NCI-H2081 treated with DMSO at 0.1 percent for 48 hours (cell line): ENCODE results near the gene PHYHD1.
A peak's percentile ranks its signal among the peaks of the same experiment; 100 is the strongest.
"Not testable (repeated sequence)": the region's sequence is repeated elsewhere in the genome, so short reads cannot be mapped to it uniquely, and the experiment has no call there.

Source experiments
- DNase-seq: peaks from one replicate; lab custom pipeline; 2025; lab: John Stamatoyannopoulos, UW

The PHYHD1 gene

GRCh38 chr9:128921881-128922763 lies 1.3 kb downstream of the PHYHD1 start:
- no peak for DNase-seq

- no peak for DNase-seq
Observed at GRCh38 chr9:128923493-128923883, 2.7 kb downstream of the PHYHD1 start.

GRCh38 chr9:128927731-128928411 lies 7.1 kb downstream of the PHYHD1 start:
- no peak for DNase-seq

GRCh38 chr9:128928624-128929023 lies 7.8 kb downstream of the PHYHD1 start:
- no peak for DNase-seq

GRCh38 chr9:128929560-128929959 lies 8.8 kb downstream of the PHYHD1 start:
- DNase-seq: no peak

GRCh38 chr9:128933731-128934130 lies 12.9 kb downstream of the PHYHD1 start:
- no peak for DNase-seq

- DNase-seq: no peak
Observed at GRCh38 chr9:128936171-128936865, 15.5 kb downstream of the PHYHD1 start.

- no peak for DNase-seq
Observed at GRCh38 chr9:128937310-128938165, 16.8 kb downstream of the PHYHD1 start.

- no peak for DNase-seq
Observed at GRCh38 chr9:128940271-128940921, 19.6 kb downstream of the PHYHD1 start.

GRCh38 chr9:128940946-128941755 lies 20.4 kb downstream of the PHYHD1 start:
- DNase-seq: no peak

- no peak for DNase-seq
Observed at GRCh38 chr9:128943832-128944620, 23.2 kb downstream of the PHYHD1 start.

GRCh38 chr9:128944966-128945365 lies 24.2 kb downstream of the PHYHD1 start:
- not testable (repeated sequence) for DNase-seq

GRCh38 chr9:128945798-128946501 lies 25.2 kb downstream of the PHYHD1 start:
- no peak for DNase-seq

- no peak for DNase-seq
Observed at GRCh38 chr9:128946571-128947276, 25.9 kb downstream of the PHYHD1 start.

- DNase-seq: no peak
Observed at GRCh38 chr9:128947277-128947526, 26.4 kb downstream of the PHYHD1 start.

GRCh38 chr9:128947527-128948301 lies 26.9 kb downstream of the PHYHD1 start, which contains the start of the genes DOLK and NUP188:
TSS of gene DOLK (minus strand) at chr9:128947603. CDS start at chr9:128947303, 300 bp downstream.
TSS of gene NUP188 (plus strand) at chr9:128947699. CDS start at chr9:128947720, 21 bp downstream.
- DNase-seq: peak; percentile 18

GRCh38 chr9:128961403-128961802 lies 40.6 kb downstream of the PHYHD1 start:
- DNase-seq: not testable (repeated sequence)
